Epithelial cell of proximal tubule (primary cell): ENCODE measurements around the gene ZNF619. TPM values are rescaled to one million over a fixed set of nuclear protein-coding genes. Genes with fewer than 3 reads are reported as not detected.

ENCODE experiments used
- DNase-seq: peaks from one replicate; pipeline ENCODE4 v3.0.0-alpha.2; 2011; ENCODE audit warnings: low read depth
- H3K4me3 ChIP-seq: 2 replicates; pipeline ENCODE4 v1.5.1; 2011; ENCODE audit warnings: low read depth, mild to moderate bottlenecking, low read length
- total RNA-seq: library from RNA; depleted of rRNA; stranded (reverse); fragments of >200 nt; gene quantifications from 2 replicates; pipeline ENCODE4 v1.2.3, GENCODE V29; 2015
- TF ChIP-seq, protein P1 (sequence below): conservative IDR thresholded peaks from 2 replicates; pipeline ENCODE4 v1.5.1; 2012; ENCODE audit warnings: low read depth, mild to moderate bottlenecking, low read length

Gene ZNF619
- total RNA-seq, 1 donor from 2014 or later, result 4.9 TPM

DNA sequence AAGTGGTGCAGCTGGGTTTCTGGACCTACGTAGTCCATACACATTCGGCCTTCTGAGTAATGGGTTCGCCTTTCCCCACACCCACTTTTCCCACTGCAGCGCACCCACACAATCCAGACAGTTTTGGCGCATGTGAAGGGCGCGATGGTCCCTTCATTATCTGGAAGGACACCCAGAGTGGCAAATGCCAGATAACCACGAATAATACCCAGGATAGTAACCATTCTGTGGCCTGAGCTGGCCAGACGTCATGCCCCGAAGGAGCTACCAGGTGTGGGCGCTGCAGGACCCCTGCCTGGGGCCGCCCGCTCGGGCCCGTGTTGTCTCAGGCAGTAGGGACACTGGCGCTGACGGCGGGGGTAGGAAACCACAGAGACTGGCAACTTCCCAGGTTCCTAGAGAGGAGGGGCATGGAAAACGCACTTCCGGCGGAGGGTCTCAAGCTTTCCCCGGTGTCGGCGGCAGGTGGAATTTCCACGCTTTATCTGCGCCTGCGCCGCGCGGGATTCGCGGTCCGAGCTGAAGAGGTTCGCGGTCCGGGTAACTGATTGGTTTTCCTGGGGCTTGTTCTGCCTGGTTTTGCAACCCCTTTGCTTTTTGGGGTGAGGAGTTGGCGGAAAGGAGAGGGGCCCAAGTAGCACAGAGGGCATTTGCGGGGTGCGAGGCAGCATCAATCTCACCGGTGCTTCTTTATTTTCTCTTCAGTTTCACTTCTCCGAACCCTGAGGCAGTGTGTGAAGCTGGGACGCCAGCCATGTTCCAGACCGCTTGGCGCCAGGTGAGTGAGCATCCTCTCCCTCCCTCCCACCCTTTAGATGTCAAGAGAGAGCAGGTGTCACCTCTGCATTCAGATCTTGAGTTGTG, 28.9 kb downstream of the ZNF619 start, which contains the start of gene ZNF620:
Gene ZNF620, plus strand, starts transcription at position 441 of the 864 bp plus-strand sequence. Its CDS starts 314 bp downstream, at position 755.
- peak within 1 kb of the TSS; percentile 81 for H3K4me3 ChIP-seq
- no peak for DNase-seq
- TF ChIP-seq, protein P1, sequence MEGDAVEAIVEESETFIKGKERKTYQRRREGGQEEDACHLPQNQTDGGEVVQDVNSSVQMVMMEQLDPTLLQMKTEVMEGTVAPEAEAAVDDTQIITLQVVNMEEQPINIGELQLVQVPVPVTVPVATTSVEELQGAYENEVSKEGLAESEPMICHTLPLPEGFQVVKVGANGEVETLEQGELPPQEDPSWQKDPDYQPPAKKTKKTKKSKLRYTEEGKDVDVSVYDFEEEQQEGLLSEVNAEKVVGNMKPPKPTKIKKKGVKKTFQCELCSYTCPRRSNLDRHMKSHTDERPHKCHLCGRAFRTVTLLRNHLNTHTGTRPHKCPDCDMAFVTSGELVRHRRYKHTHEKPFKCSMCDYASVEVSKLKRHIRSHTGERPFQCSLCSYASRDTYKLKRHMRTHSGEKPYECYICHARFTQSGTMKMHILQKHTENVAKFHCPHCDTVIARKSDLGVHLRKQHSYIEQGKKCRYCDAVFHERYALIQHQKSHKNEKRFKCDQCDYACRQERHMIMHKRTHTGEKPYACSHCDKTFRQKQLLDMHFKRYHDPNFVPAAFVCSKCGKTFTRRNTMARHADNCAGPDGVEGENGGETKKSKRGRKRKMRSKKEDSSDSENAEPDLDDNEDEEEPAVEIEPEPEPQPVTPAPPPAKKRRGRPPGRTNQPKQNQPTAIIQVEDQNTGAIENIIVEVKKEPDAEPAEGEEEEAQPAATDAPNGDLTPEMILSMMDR, result peak; percentile 50

DNA sequence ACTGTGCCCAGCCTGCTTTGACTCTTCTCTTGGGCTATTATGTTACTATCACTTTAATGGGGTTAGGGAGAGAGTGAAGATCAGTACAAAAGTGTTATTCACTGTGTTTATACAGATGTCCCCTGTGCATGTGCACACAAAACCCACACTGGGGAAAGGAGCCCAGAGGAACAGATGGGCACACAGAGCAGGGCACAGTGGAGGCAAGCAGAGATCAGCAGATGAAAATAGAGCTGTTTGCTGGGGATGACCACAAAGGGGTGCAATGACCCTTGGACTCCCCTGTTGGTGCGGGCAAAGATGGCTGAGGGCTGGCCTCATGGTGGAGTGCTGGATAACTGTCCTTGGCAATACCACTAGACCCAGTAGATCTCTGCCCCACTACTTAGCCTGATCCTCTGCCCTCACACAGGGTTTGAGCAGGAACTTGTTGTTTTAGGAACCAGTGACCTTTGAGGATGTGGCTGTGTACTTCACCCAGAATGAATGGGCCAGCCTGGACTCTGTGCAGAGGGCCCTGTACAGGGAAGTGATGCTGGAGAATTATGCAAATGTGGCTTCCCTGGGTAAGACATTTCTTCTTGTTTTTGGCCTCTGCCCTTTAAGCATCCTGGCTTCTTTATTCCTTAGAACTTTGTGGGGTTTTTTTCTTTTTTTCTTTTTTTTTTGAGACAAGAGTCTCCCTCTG, 34.3 kb downstream of the ZNF619 start:
- TF ChIP-seq, protein P1, result no peak
- DNase-seq, result no peak

DNA sequence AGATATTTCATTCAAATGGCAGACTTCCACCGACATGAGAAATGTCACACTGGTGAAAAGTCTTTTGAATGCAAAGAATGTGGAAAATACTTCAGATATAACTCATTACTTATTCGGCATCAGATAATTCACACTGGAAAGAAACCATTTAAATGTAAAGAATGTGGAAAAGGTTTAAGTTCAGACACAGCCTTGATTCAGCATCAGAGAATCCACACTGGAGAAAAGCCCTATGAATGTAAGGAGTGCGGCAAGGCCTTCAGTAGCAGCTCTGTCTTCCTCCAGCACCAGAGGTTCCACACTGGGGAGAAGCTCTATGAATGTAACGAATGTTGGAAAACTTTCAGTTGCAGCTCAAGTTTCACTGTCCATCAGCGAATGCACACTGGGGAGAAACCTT, 39.3 kb downstream of the ZNF619 start:
- TF ChIP-seq, protein P1, result no peak
- H3K4me3 ChIP-seq, result no peak overlapping the region
- DNase-seq, result no peak

More for the DNA sequence above, 34.3 kb downstream of the ZNF619 start:
- no peak overlapping the region for H3K4me3 ChIP-seq

DNA sequence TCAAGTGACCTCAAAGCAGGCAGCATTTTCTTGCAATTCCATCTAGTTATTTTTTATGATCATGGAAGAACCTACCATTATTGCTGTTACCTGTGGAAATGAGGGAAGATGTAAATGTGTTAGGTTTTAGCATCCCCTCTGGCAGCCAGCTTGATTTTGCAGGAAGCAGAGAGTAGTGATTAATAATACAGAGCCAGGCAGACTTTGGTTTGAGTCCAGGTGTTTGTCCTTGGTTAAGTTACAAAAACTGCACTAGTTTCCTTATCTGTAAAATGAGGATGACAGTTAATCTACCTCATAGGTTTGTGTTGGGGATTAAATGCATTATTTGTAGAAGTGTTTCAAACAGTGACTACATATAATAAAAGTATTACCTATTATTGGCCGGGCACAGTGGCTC, 41.1 kb downstream of the ZNF619 start:
- TF ChIP-seq, protein P1, result no peak
- no peak for DNase-seq
- no peak overlapping the region for H3K4me3 ChIP-seq

DNA sequence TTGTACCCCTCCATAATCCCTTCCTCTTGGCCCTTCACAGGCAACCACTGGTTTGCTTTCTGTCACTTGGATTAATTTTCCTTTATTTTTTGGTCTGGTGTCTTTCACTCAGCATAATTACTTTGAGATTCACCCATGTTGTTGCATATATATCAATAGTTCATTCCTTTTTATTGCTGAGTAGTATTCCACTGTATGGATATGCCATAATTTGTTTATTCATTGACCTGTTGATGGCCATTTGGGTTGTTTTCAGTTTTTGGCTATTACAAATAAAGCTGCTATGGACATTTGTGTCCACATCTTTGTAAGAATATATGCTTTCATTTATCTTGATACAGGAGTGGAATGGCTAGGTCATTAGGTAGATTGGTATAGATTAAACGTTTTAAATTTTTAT, 41.9 kb downstream of the ZNF619 start:
- DNase-seq, result no peak
- H3K4me3 ChIP-seq, result no peak overlapping the region
- TF ChIP-seq, protein P1, result no peak

DNA sequence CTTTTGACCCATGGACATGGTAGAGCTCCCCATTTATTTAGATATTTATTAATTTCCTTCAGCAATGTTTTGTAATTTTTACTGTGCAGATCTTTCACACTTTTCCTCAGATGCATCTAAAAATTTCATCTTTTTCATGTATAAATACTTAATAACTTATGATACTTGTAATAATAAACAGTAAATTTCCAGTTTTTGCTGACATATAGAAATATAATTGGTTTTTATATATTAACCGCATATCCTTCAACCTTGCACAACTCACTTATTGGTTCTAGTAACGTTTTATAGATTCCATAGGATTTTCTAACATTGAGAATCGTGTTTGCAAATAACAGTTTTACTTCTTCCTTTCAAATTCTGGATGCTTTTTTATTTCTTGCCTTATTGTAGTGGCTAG, 44.3 kb downstream of the ZNF619 start:
- TF ChIP-seq, protein P1, result no peak
- no peak overlapping the region for H3K4me3 ChIP-seq
- no peak for DNase-seq
